Cardiac septum (tissue), 1 donor: ENCODE data around the gene HRH1. TPM values are rescaled to one million over a fixed set of nuclear protein-coding genes. Genes with fewer than 3 reads are reported as not detected.
"Not testable (repeated sequence)": the region's sequence is repeated elsewhere in the genome, so short reads cannot be mapped to it uniquely, and the experiment has no call there.

ENCODE experiments used
- DNase-seq: peaks from one replicate; pipeline ENCODE4 v3.0.0-alpha.2; 2020; ENCODE audit warnings: low spot score
- intact Hi-C: fragments of 100-400 bp; cut with DNase I; formaldehyde crosslinking; loops from one replicate; pipeline ENCODE4 v1.14.0; 2022
- total RNA-seq: library from RNA; stranded (reverse); fragmentation: NEBNext Ultra II Directional; extraction: Animal tissue kit (Norgen Biotek cat#: 25700); gene quantifications from one replicate; pipeline ENCODE4 v1.2.1, GENCODE V29; 2021
- donor health status: DM: no; HTN: no; CAD: no.

Gene HRH1
- total RNA-seq, 1 donor from 2014 or later, result 4.8 TPM

DNA sequence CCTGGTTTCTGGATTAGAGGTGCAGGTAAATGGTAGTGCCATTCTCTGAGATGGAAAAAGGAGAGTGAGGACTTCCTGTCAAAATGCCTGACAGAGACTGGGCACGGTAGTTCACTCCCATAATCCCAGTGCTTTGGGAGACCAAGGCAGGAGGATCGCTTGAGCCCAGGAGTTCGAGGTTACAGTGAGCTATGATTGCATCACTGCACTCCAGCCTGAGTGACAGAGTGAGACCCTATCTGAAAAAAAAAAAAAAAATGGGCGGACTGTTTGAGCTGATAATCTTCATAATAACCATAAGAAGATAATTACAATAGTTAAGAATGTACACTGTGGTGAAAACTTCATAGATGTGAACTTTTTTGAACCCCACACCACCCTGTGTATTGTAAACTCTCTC is 44.2 kb downstream of the HRH1 start:
- no peak for DNase-seq
- intact Hi-C loops, result no loop called here

DNA sequence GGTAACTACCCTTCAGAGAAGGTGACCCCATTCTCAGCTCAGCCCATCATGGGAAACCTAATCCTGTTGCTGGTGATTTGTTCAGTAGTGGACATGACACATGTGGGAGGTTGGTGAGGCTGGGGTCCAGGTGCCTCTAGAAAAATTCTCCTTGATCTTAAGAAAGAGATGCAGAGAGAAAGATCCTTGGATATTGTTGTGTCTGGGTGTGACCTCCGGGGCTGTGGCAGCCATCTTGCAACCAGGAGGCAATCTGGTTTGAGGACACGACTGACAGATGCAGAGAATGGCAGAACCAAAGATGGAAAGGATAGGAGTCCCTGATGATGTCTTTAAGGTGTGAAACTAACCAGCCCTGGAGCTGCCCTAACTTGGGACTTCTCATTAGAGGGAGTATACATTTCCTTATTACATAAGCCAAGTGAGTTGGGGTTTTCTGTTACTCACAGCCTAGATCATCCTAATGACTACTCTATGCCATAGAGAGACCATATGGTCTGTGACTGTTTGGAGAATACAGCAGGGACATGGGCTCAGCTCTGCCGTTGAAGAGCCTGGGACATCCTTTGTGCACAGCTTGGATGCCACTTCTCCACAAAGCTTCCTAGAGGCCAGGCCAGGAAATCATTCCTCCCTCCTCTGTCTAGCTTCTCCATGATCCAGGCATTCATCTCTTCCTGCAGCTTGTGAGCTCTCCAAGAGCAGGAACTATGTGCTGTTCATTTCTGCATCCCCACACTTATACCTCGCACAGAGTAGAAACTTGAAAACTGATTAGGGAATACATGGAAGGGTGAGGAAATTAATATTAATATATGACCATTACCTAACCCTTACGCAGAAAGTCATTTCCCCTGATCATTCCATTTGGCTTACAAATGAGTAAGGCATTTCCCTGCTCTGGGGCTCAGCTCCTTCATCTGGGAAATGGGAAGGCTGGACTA is 45.9 kb downstream of the HRH1 start:
- no peak for DNase-seq
- intact Hi-C loops, result no loop called here

DNA sequence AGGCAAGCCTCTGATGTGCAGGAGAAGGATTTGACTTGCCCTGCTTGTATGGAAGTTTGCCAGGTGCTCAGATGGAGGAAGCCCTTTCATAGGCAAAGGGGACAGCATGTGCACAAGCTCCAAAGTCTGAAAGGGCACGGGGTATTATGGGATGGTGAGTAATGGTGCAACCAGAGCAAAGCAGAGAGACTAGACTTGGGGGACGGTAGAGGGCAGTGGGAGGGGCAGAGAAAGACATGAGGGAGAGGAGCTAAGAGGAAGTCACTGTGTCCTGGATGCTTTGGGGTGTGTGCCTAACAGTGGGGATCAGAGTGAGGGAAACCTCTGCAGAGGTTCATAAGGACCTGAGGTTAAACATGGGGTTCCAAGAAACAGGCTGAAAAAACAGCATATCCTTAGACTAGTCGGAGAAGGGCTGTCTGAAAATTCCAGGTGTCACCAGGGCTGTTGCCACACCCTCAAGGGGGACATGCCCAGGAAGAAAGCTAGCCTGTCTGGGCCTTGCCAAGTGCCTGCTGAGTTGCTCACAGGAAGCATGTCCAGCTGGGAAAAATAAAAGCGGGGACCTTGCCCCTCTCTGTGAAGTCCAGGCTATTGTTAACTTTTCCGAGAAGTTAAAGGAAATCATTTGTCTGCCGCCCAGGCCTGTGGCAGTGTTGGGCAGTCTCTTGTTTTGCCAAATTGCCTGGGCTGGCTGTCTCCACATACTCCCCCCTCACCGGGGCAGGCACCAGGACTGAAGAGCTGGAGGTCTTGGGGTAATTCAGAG is 47.1 kb downstream of the HRH1 start:
- intact Hi-C loops, result no loop called here
- DNase-seq, result peak; percentile 75

DNA sequence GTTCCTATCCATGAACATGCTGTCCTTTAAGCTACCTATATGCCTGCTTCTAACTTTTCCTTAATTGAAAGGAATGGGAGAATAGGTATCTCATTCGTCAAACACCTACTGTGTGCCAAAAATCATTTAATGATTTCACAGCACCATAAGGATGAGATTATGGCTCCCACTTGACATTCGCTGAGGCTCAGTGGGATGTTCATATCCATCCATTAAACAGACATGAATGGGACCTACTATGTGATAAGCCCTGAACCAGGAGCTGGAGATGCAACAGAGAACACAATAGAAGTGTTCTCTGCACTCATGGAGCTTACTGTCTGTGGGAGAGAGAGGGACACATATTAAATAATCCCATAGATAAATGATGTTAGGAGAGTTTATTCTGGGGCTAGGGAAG is 49.7 kb downstream of the HRH1 start:
- DNase-seq, result no peak
- intact Hi-C loops, result no loop called here

DNA sequence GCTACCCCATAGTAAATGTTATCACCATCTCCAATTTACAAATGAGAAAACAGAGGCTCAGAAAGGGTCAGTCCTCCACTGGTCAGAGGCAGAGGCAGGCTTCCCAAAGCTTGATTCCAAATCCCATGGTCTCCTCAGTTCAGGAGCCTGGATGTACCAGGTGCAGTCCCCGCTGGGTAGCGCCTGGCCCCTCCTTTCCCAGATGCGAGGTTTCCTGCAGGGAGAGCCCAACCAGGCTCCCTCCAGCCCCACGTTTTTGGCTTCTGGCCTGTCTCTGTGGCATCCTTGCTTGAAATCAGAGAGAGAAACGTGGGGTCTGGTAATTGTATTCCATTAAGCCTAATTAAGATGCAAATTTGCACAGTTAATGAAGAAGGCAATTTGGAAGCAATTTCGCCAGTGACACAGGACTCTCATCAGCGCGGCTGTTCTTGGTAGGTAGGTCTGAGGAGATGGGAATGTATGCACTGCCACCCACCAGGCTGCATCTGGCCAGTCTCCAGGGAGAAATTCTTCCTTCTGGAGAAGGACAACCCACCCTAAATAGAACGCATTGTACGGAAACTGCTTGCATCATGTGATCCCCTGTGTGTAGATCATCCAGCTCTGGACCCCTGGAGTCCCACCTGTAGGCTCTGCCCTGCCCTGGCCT is 50.5 kb downstream of the HRH1 start:
- DNase-seq, result no peak
- intact Hi-C loops, result no loop called here

DNA sequence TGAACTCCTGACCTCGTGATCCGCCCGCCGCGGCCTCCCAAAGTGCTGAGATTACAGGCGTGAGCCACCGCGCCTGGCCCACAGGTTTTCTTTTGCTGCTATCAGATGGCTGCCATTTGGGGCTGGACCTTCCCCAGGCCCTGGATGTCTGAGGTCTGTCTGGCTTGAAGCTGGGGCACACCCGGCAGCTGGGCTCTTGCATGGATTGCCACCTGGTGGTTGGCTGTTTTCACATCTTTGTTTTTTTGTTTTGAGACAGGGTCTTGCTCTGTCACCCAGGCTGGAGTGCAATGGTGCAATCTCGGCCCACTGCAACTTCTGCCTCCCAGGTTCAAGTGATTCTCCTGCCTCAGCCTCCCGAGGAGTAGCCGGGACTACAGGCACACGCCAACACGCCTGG is 51.6 kb downstream of the HRH1 start:
- intact Hi-C loops, result loop anchor here (1.0 to 2.0 kb wide), 2 partner anchors 51 to 147 kb away; no protein-coding TSS in a partner anchor
- DNase-seq, result peak; percentile 27

DNA sequence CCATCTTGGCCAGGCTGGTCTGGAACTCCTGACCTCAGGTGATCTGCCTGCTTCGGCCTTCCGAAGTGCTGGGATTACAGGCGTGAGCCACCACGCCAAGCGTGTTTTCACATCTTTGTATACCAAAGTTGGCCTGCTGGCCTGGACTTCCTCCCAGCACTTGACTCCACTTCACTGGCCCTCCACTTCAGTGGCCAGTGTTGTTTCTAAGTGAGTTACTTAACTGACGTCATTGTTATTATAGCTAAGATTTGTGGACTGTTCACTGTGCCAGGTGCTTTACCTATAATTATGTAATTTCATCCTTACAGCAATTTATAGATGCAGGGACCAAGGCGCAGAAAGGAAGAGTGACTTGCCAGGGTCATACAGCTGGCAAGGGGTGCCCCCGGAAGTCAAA is 52.0 kb downstream of the HRH1 start:
- DNase-seq, result no peak
- intact Hi-C loops, result loop anchor here (1.0 to 2.0 kb wide), 2 partner anchors 51 to 148 kb away; no protein-coding TSS in a partner anchor

DNA sequence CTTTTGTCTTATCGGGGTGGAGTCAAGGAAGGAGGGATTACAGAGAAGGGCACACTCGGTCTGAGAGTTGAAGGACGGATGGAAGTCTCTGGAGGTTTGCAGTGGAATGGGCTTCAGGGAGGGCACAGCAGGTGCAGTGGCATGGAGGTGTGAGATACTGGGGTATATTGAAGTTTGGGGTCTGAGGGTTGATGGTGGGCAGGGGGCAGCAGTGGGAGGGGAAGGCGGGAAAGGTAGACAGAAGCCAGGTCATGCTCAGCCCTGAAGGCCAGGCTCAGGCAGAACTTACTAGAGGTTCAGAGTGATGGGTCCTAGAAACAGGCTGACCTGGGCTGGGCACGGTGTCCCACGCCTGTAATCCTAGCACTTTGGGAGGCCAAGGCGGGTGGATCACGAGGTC is 52.7 kb downstream of the HRH1 start:
- no peak for DNase-seq
- intact Hi-C loops, result loop anchor here (1.0 to 2.0 kb wide), 2 partner anchors 52 to 148 kb away; no protein-coding TSS in a partner anchor

DNA sequence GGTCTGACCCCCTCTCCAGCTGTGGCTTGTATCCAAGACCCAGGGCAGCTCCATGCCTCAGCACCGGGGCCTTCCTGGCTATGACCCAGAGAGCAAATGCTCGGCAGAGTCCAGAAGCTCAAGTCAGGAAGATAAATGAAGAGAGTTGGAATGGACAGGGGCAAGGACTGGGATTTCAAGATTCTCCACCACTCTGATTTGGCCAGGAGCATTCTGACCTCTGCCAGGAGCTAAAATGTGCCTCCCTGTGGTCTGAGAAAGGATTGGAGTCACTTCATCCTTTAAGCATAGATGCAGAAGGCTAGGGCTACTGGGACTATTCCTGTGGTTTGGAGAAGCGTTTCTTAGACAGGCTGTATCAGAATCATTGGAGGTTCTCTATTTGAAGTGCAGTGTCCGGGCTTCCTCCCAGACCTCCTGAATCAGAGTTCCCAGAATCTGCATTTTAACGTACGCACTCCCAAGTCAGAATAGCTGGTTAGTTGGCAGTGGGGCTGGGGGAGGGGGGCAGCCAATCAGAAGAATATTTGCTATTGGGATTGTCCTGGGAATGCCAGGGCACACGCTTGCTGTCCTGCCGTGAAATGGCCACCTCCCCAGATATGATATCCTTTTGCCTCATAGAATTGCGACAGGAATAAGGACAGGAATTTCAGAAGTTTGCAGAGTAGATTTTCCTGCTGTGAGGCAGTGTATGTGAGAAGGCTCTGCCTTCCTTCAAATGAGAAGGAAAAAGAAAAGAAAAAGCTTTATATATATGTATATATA is 57.4 kb downstream of the HRH1 start:
- DNase-seq, result no peak
- intact Hi-C loops, result no loop called here

DNA sequence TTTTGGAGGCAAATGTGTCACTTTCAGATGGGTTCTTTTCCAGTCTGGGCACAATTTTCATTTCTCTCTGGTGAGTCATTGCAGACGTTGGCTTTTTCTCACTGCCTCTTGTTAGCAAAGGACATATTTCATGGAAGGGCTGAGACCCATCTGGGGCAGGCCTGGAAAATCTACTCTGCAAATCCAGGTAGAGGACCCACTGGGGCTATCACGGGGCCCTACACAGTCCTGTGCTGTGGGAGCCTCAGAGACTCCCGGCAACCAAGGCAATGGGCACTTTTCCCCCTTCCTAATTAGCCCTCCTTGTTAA is 58.0 kb downstream of the HRH1 start:
- intact Hi-C loops, result no loop called here
- no peak for DNase-seq

DNA sequence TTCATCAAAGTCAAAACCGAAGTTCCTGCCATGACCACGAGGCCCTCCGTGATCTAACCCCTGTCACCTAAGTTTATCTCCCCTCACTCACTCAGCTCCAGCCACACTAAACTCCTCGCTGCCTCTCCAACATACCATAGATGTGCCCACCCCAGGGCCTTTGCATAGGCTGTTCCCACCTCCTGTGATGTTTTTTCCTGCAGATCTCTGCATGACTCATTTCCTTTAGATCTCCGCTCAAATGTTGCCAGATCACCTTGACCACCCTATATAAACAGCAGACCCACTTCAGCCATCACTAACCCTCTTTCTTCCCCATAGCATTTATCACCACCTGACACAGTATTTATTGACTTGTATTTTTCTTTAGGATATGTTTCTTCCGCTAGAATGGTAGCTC is 58.5 kb downstream of the HRH1 start:
- DNase-seq, result no peak
- intact Hi-C loops, result no loop called here

DNA sequence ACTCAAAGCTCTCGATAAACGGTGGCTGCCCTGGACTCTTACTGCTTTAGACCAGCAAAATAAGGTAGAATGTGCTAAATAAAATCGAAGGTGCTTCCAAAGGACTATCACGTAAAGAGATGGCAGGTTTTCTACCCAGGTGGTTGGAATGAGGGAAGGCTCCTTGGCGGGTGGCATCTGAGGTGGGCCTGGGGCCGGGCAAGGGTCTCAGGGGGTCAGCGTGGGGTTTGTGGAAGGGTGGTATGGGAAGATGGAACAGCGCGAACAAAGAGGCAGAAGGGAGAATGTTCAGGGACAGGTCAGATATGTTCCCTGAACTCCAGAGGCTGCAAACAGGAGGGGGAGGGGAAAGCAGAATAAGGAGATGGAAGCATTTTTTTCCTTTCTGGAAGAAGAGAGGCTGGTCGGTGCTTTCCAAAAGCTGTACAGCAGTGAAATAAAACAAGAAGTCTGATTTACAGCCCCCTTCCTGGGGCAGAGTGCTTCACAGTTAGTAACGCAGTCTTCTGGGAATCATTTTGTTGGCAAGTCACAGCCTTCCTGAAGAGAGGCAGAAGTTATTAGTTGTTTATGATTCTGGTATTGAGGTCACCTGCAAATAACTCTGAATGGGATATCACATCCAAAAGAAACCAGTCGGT is 59.6 kb downstream of the HRH1 start:
- intact Hi-C loops, result no loop called here
- DNase-seq, result no peak

DNA sequence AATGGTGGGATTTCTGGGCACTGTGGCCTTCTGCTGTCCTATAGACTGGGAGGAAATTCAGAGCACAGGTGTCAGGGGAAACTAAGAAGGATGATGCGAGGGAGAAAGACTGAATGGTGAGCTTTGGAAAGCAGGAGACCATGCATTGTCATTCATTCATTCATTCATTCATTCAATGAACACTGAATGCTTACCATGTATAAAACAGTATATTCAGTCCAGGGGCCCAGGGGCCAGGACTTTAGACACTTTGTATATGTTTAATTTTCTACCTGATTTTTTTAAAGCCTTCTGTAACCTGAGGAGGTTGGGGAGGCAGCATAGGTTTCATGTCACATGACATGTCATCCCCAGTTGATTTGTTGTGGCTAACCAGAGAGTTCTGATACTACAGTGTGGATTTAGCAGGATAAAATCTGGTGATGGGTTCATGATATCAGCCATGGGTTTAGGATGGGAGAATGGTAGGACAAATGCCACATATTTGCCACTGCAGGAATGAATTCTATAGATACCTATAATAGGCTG is 60.2 kb downstream of the HRH1 start:
- intact Hi-C loops, result no loop called here
- no peak for DNase-seq

DNA sequence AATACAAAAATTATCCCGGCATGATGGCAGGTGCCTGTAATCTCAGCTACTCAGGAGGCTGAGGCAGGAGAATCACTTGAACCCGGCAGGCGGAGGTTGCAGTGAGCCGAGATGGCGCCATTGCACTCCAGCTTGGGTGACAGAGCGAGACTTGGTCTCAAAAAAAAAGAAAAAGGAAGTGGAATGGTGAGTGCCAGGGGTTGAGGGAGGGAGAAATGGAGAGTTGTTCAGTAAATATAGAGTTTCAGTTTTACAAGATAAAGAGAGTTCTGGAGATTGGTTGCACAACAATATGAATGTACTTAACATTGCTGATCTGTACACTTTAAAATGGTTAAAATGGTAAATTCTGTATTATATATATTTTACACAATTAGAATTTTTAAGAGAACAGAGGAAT is 63.1 kb downstream of the HRH1 start:
- intact Hi-C loops, result not testable (repeated sequence)

DNA sequence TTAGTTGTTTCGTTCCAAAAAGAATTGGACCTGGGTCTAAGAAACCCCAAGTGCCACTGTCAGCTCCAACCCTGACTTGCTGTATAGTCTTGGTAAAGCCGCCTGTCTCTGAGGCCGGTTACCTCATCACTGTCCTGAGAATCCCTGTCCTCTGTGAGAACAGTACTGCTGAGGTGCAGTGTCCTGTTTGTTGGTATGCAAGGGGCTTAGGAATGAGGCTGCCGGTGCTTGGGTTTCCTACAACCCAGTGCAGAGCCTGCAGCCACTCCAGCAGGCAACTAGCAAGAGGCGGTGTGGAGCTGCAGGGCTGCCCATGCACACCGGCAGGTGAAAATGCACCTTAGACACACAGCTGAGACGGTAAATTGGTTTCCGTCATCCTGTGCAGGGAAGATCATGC is 65.9 kb downstream of the HRH1 start:
- no peak for DNase-seq
- intact Hi-C loops, result no loop called here

More for the DNA sequence above, 63.1 kb downstream of the HRH1 start:
- not testable (repeated sequence) for DNase-seq

DNA sequence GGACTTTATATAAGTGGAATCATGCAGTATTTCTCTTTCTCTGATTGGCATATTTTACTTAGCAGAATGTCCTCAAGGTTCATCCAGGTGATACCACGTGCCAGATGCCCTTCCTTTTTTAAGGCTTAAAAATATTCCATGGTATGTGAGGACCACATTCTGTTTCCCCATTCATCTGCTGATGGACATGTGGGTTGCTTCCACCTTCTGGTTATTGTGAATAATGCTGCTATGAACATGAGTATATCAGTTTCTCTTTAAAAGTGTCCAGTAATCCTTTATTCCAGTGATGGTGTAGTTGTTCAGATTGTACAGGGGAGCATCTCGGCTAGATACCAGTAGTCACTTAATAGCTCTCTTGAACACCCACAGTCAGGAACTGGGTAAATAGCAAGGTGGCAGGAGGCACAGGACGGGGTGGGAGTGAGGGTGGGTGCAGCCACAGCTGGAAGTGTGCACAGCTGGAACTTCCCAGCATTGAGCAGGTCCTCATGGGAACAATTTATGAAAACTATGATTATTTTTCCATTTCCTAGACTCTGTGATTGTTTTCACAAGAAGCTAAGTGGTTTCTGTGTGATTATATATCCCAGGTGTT is 67.6 kb downstream of the HRH1 start:
- no peak for DNase-seq
- intact Hi-C loops, result no loop called here

DNA sequence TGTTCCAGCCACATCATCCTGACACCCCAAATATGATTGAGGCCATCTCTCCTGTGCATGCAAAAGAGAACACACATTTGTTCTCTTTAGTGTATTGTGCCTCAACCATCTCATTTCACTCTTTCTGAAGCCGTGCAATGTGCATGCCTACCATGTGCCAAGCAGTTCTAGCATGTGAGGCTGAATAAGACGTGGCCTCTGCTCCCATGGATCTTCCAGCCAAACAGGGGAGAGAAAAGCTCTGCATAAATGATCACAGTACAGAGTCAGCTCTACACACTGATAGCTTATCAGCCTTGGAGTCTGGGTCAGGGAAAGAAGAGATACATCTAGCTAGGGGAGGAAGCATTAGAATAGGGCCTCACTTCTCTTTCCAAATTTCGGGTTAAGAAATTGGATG is 69.7 kb downstream of the HRH1 start:
- intact Hi-C loops, result no loop called here

DNA sequence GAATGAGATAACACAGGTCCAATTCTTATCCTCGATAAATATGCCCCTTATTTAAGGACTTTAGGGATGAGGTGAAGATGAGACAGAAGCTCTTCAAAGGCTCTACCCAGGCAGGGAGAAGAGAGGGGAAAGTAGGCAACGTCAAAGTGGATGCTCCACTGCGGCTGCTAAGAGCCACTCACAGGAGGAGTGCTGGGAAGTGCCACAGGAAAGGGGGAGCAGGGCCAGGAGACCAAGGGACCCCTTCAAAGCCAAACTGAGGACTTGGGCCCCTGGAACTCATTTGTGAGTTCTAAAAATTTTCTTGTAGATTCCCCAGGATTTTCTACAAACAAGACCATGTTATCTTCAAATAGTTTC is 70.6 kb downstream of the HRH1 start:
- no peak for DNase-seq
- intact Hi-C loops, result no loop called here

More for the DNA sequence above, 69.7 kb downstream of the HRH1 start:
- no peak for DNase-seq

DNA sequence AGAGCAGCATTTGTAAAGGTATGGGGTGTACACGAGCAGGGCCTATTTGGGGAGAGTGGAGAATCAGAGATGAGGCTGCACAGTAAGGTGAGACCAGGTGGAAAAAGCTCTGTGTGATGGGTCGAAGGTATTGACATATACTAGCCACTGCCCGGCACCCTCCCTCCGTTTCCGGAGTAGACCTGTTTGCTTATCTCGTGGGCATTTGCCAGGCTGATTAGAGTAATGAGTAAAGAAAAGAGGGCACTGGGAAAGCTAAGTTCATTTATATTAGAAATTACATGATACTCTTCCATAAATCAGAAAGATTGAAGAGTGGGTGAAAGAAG is 71.7 kb downstream of the HRH1 start:
- no peak for DNase-seq
- intact Hi-C loops, result no loop called here
